ENCODE results near the gene HS6ST1. TPM values are rescaled to one million over a fixed set of nuclear protein-coding genes. Genes with fewer than 3 reads are reported as not detected.

Gene HS6ST1
- total and polyA plus RNA-seq, 2 donors (not counting 3 experiments of a cell fraction or from before 2014, with no cell fraction given), result 12.8 to 19.4 TPM

- TF ChIP-seq POLR2AphosphoS5 (IDR thresholded peaks at IDR 0.05; ENCODE audit: insufficient read depth, low read depth, low read length), result no peak
- no peak for TF ChIP-seq EZH2 (IDR thresholded peaks at IDR 0.05; ENCODE audit: borderline replicate concordance, low read depth, low read length, severe bottlenecking)
- TF ChIP-seq JUN (IDR thresholded peaks at IDR 0.05; ENCODE audit: borderline replicate concordance, insufficient read depth, insufficient read length, low read depth), result no peak
- TF ChIP-seq GATA2 (IDR thresholded peaks at IDR 0.05; ENCODE audit: insufficient read depth, insufficient read length, low read depth, low read length), result no peak
- no peak for TF ChIP-seq MYC (IDR thresholded peaks at IDR 0.05; ENCODE audit: low read depth, low read length)
- no peak for TF ChIP-seq CTCF (IDR thresholded peaks at IDR 0.05; ENCODE audit: extremely low read depth in 1 of 2, insufficient read depth in 1 of 2, low read depth in 1 of 2, low read length in 2 of 2)
- TF ChIP-seq FOS (IDR thresholded peaks at IDR 0.05; ENCODE audit: borderline replicate concordance, insufficient read depth, low read length), result no peak
- TF ChIP-seq POLR2A (IDR thresholded peaks at IDR 0.05; ENCODE audit: low read depth, low read length), result no peak
- TF ChIP-seq MAX (IDR thresholded peaks at IDR 0.05; ENCODE audit: insufficient read depth, insufficient read length), result no peak
- Histone ChIP-seq H3K4me3 (replicated peaks in 1 of 3; ENCODE audit: insufficient read depth in 1 of 3, low read depth in 1 of 3, low read length in 3 of 3) (no peak overlapping the region), H3K9me1 (replicated peaks; ENCODE audit: control insufficient read depth, extremely low read depth, insufficient read depth, low read length) (no peaks in the 10 kb centered on the region), H4K20me1 (replicated peaks; ENCODE audit: control insufficient read depth, extremely low read depth, insufficient read depth, low read length) (no peaks in the 10 kb centered on the region), H3K27ac (ENCODE audit: insufficient read depth, low read depth, low read length) (no peak overlapping the region), H3K4me1 (ENCODE audit: control insufficient read depth, extremely low read depth, insufficient read depth, low read length) (no peaks in the 10 kb centered on the region), H3K79me2 (ENCODE audit: control insufficient read depth, insufficient read depth, low read length) (no peaks in the 10 kb centered on the region), H3K9me3 (replicated peaks; ENCODE audit: control insufficient read depth, insufficient read depth, low read length) (no peaks in the 10 kb centered on the region), H3K36me3 (ENCODE audit: control insufficient read depth in 2 of 2, extremely low read depth in 1 of 2, insufficient read depth in 2 of 2, low read length in 2 of 2) (no peaks in the 10 kb centered on the region), H3K27me3 (ENCODE audit: control insufficient read depth in 2 of 2, insufficient read depth in 2 of 2, low read length in 2 of 2) (no peaks in the 10 kb centered on the region), H3K9ac (replicated peaks; ENCODE audit: extremely low read depth, insufficient read depth, low read length) (no peak overlapping the region), H2AFZ (ENCODE audit: low read depth, low read length) (no peak overlapping the region), H3K4me2 (ENCODE audit: insufficient read depth, low read length) (no peak overlapping the region)
- FAIRE-seq (no peak), DNase-seq (ENCODE audit: low read depth, low spot score) (no peak)
- no TSS peak for BruUV-seq (replicated peaks)
- CTCF ChIA-PET, result no interaction called here
- intact Hi-C loops (cut with micrococcal nuclease), result no loop called here
- dilution Hi-C loops (cut with MboI; ENCODE audit: extremely low pct_ligation_motif_present, low sequenced_read_pairs), result no loop called here
- POLR2A ChIA-PET, result no interaction called here
Observed at GRCh38 chr2:128332091-128332634, 13.5 kb upstream of the HS6ST1 start.
